ENCODE results near the gene MRPL23.

MRPL23 gene

GRCh38 chr11:1946812-1947484, at the start of gene MRPL23:
Gene MRPL23 (plus strand): TSS chr11:1947332. CDS start chr11:1947363, 31 bp downstream.
- DNase-seq: no peak

GRCh38 chr11:1899090-1899489, 48.0 kb upstream of the MRPL23 start:
- DNase-seq: peak; percentile 56

- DNase-seq: no peak
These were observed 47.4 kb upstream of the MRPL23 start for GRCh38 chr11:1899686-1900085.

GRCh38 chr11:1906181-1906580, 41.0 kb upstream of the MRPL23 start:
- DNase-seq: no peak

GRCh38 chr11:1906611-1907423, 40.3 kb upstream of the MRPL23 start:
- DNase-seq: no peak

- DNase-seq: no peak
These were observed 38.5 kb upstream of the MRPL23 start for GRCh38 chr11:1908618-1909017.

- no peak for DNase-seq
These were observed 37.6 kb upstream of the MRPL23 start for GRCh38 chr11:1909524-1909923.

- DNase-seq: peak; percentile 53
These were observed 34.7 kb upstream of the MRPL23 start for GRCh38 chr11:1912289-1912878.

- no peak for DNase-seq
These were observed 33.7 kb upstream of the MRPL23 start for GRCh38 chr11:1913271-1914060.

GRCh38 chr11:1915795-1916131, 31.4 kb upstream of the MRPL23 start:
- DNase-seq: no peak

- no peak for DNase-seq
These were observed 30.8 kb upstream of the MRPL23 start for GRCh38 chr11:1916132-1916985.

- DNase-seq: no peak
These were observed 30.1 kb upstream of the MRPL23 start for GRCh38 chr11:1916986-1917522.

GRCh38 chr11:1917523-1918435, 29.4 kb upstream of the MRPL23 start:
- DNase-seq: no peak

- DNase-seq: no peak
These were observed 28.5 kb upstream of the MRPL23 start for GRCh38 chr11:1918436-1919315.

- DNase-seq: no peak
These were observed 27.6 kb upstream of the MRPL23 start, which contains the start of gene TNNT3 for GRCh38 chr11:1919391-1920127. Gene TNNT3 (plus strand): TSS chr11:1919703. CDS start chr11:1922875, 3,172 bp downstream.

GRCh38 chr11:1920128-1920908, 26.8 kb upstream of the MRPL23 start:
- no peak for DNase-seq

GRCh38 chr11:1920909-1921573, 26.1 kb upstream of the MRPL23 start:
- DNase-seq: no peak

All from hematopoietic multipotent progenitor cell treated with erythropoietin and hydrocortisone succinate and interleukin-3 and kit ligand, for 4 days (in vitro differentiated cells).